Upper lobe of right lung (tissue), 1 donor: Measurements from ENCODE around the gene PRAMEF33. TPM values are rescaled to one million over a fixed set of nuclear protein-coding genes. Genes with fewer than 3 reads are reported as not detected.
"Not testable (repeated sequence)": the region's sequence is repeated elsewhere in the genome, so short reads cannot be mapped to it uniquely, and the experiment has no call there.

Experiments used
- ATAC-seq: fragments of 200-7000 bp; cut with Tn5 transposase; one replicate; pipeline ENCODE4 v1.9.1; 2020; ENCODE audit warnings: mild to moderate bottlenecking, moderate library complexity
- DNase-seq: peaks from one replicate; pipeline ENCODE4 v3.0.0-alpha.2; 2020
- H3K27ac ChIP-seq: fragments of 200-600 bp; one replicate; pipeline ENCODE4 v1.8.0; 2022
- H3K27me3 ChIP-seq: fragments of 200-600 bp; one replicate; pipeline ENCODE4 v1.8.0; 2022; ENCODE audit warnings: mild to moderate bottlenecking
- H3K36me3 ChIP-seq: fragments of 200-600 bp; one replicate; pipeline ENCODE4 v1.8.0; 2022
- H3K4me1 ChIP-seq: fragments of 200-600 bp; one replicate; pipeline ENCODE4 v1.8.0; 2022
- H3K4me3 ChIP-seq: fragments of 200-600 bp; one replicate; pipeline ENCODE4 v1.8.0; 2022; ENCODE audit warnings: mild to moderate bottlenecking
- H3K9me3 ChIP-seq: fragments of 200-600 bp; one replicate; pipeline ENCODE4 v1.8.0; 2022
- intact Hi-C: fragments of 100-400 bp; cut with DNase I; formaldehyde crosslinking; loops from one replicate; pipeline ENCODE4 v1.11.0; 2022
- long read RNA-seq: library from polyadenylated mRNA; unstranded; transcript quantifications from one replicate; pipeline ENCODE4 v2.0.0, GENCODE V29; 2021
- total RNA-seq: library from RNA; stranded (reverse); fragmentation: NEBNext Ultra II Directional; extraction: Animal tissue kit (Norgen Biotek cat#: 25700); gene quantifications from one replicate; pipeline ENCODE4 v1.2.1, GENCODE V29; 2021
- donor health status: DM: no; HTN: yes; CAD: no; lungs with severe emphysema.

PRAMEF33 gene
- not detected for total RNA-seq
- long read RNA-seq: 0 reads

DNA sequence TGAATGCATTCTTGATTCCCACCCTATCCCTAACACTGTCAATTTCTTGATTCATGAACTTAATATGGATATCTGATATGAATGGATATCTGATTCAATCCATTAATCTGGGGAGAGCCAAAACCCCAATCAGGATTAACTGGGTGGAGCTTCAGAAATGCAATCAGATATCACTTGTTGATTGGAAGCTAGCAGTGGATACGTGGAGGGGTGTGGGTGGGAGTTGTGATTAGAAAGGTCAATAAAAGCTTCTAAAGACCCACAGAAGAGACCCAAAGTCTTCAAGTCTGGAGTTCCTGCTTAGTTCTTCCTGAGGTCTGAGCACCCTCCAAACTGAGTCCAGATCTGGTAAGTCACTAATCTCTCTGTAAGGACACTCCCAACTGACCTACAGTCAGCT lies at the start of gene PRAMEF33:
PRAMEF33 (plus strand) TSS at position 301 of the 400 bp plus-strand sequence. CDS start 2,416 bp downstream, outside the sequence.
- not testable (repeated sequence) for ATAC-seq, DNase-seq, H3K4me1 ChIP-seq

GRCh38 chr1:13253898-13254297 lies 49.4 kb upstream of the PRAMEF33 start, which contains the start of gene PRAMEF5:
Gene PRAMEF5 (plus strand): TSS chr1:13254198. CDS start chr1:13259269, 5,071 bp downstream.
- intact Hi-C loops, H3K27me3 ChIP-seq, ATAC-seq, H3K27ac ChIP-seq, H3K4me3 ChIP-seq, DNase-seq, H3K9me3 ChIP-seq, H3K4me1 ChIP-seq, H3K36me3 ChIP-seq: not testable (repeated sequence)

More for the DNA sequence above, at the start of gene PRAMEF33:
- H3K27ac ChIP-seq, H3K4me3 ChIP-seq, intact Hi-C loops, H3K27me3 ChIP-seq, H3K9me3 ChIP-seq, H3K36me3 ChIP-seq: not testable (repeated sequence)

- H3K4me1 ChIP-seq, intact Hi-C loops, DNase-seq, H3K27ac ChIP-seq, H3K27me3 ChIP-seq, H3K36me3 ChIP-seq, ATAC-seq, H3K4me3 ChIP-seq, H3K9me3 ChIP-seq: not testable (repeated sequence)
Observed at GRCh38 chr1:13265124-13265523, 38.2 kb upstream of the PRAMEF33 start.

DNA sequence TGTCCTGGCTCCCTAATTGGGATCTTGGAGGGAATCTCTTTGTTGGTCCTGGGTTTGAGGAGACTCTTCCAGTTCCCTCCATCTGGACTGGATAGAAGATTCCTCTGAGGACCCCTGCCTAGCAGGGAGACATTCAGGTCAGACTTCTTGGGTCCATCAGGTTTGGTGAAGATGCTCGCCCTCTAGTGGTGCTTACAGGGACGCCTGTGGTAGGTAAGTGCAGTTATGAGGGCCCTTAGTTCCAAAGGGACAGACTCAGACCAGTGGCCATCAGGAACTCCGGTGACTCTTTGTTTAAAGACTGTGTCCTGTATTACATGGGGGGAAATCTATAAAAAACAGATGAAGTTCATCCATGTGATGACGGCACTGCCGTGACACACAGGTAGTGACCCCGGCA lies 26.3 kb upstream of the PRAMEF33 start:
- H3K27me3 ChIP-seq, H3K4me1 ChIP-seq, H3K4me3 ChIP-seq, H3K36me3 ChIP-seq, H3K9me3 ChIP-seq, intact Hi-C loops, H3K27ac ChIP-seq, DNase-seq: not testable (repeated sequence)
- peak; percentile 55 for ATAC-seq

DNA sequence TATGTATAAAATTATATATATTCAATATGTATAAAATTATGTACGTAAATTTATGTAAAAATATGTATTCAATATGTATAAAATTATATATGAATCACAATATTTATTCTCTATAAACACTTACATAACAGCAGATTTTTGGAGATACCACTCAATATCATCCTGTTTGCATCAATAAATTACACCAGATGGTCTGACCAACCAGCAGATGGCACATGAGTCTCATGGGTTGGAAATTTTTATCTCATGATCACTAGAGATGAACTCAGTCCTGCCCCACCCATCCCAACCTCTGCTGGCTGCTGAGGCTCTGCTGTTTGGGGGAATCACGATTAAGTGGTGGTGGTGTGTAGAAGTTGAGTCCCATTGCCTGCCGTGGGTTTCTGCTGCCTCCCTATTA lies 23.7 kb upstream of the PRAMEF33 start:
- H3K4me3 ChIP-seq, H3K4me1 ChIP-seq, ATAC-seq, H3K27me3 ChIP-seq, H3K9me3 ChIP-seq, H3K27ac ChIP-seq, DNase-seq, H3K36me3 ChIP-seq, intact Hi-C loops: not testable (repeated sequence)

GRCh38 chr1:13285037-13285436 lies 18.3 kb upstream of the PRAMEF33 start, which contains the start of gene PRAMEF8:
Gene PRAMEF8 (minus strand): TSS chr1:13285137. CDS start chr1:13284091, 1,046 bp downstream.
- H3K27me3 ChIP-seq, H3K9me3 ChIP-seq, H3K4me3 ChIP-seq, H3K27ac ChIP-seq, ATAC-seq, H3K4me1 ChIP-seq, DNase-seq, H3K36me3 ChIP-seq, intact Hi-C loops: not testable (repeated sequence)

DNA sequence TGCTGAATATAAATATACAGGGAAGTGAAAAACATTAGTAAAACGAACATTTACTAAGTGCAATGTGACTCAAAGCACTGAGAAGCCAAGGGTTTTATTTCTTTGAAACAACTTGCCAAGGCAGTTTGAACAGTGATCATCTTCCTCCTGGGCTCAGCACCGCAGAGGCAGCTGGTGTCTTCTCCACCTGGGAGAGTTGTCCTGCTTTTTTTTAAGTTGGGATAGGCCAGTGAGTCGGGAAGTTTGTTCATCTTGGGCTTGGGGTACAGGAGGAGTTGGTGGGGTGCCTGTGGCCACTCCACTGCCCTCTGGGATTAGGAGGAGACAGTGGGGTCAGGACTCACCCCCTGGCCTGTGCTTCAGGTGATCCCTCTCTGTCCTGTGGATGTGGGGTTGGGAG lies 14.3 kb upstream of the PRAMEF33 start:
- H3K36me3 ChIP-seq, H3K9me3 ChIP-seq, ATAC-seq, intact Hi-C loops, H3K27me3 ChIP-seq, H3K4me1 ChIP-seq, H3K4me3 ChIP-seq, H3K27ac ChIP-seq, DNase-seq: not testable (repeated sequence)

DNA sequence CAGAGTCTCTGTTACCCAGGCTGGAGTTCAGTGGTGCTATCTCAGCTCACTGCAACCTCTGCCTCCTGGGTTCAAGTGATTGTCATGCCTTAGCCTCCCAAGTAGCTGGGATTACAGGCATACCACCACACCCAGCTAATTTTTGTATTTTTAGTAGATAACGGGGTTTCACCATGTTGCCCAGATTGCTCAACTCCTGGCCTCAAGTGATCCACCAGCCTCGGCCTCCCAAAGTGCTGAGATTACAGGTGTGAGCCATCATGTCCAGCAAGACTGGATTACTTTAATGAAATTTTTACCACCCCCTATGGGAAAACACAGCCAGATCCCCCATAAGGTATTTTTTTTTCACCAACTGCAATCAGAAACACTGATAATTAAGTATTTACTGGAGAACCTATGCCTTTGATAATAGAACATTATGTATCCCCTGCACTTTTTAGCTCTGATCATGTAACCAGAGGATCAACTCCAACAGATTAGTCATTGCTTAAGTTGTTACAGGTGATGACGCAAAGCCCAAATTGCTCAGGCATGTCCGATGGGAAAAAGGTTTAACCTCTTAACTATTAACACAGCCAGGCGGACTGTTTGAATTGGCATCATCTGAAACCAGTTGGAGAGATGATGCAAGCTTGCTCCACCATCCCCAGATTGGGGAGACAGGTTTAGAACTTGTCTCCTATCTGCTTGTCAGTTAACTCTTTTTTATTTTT lies 6.0 kb upstream of the PRAMEF33 start:
- H3K27me3 ChIP-seq, DNase-seq, H3K9me3 ChIP-seq, intact Hi-C loops, H3K36me3 ChIP-seq, ATAC-seq, H3K4me1 ChIP-seq, H3K4me3 ChIP-seq, H3K27ac ChIP-seq: not testable (repeated sequence)

DNA sequence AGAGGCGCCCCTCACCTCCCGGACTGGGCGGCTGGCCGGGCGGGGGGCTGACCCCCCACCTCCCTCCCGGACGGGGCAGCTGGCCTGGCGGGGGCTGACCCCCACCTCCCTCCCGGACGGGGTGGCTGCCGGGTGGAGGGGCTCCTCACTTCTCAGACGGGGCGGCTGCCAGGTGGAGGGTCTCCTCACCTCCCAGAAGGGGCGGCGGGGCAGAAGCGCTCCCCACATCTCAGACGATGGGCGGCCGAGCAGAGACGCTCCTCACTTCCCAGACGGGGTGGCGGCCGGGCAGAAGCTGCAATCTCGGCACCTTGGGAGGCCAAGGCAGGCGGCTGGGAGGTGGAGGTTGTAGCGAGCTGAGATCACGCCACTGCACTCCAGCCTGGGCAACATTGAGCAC lies 4.6 kb upstream of the PRAMEF33 start:
- H3K4me1 ChIP-seq, H3K9me3 ChIP-seq, H3K27ac ChIP-seq, H3K4me3 ChIP-seq, ATAC-seq, H3K27me3 ChIP-seq, H3K36me3 ChIP-seq, DNase-seq, intact Hi-C loops: not testable (repeated sequence)

GRCh38 chr1:13302197-13302596 lies 1.1 kb upstream of the PRAMEF33 start:
- H3K27me3 ChIP-seq, H3K4me1 ChIP-seq, intact Hi-C loops, H3K27ac ChIP-seq, ATAC-seq, DNase-seq, H3K4me3 ChIP-seq, H3K9me3 ChIP-seq, H3K36me3 ChIP-seq: not testable (repeated sequence)

DNA sequence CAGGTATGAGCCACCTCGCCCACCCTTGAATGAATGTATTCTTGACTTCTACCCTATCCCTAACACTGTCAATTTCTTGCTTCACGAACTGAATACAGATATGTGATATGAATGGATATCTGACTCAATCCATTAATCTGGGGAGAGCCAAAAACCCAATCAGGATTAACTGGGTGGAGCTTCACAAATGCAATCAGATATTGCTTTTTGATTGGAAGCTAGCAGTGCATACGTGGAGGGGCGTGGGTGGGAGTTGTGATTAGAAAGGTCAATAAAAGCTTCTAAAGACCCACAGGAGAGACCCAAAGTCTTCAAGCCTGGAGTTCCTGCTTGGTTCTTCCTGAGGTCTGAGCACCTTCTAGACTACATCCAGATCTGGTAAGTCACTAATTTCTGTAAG lies 11.9 kb downstream of the PRAMEF33 start, which contains the start of gene PRAMEF15:
PRAMEF15 (plus strand) TSS at position 301 of the 400 bp plus-strand sequence. CDS start 2,827 bp downstream, outside the sequence.
- H3K4me3 ChIP-seq, H3K27ac ChIP-seq, DNase-seq, H3K4me1 ChIP-seq, H3K27me3 ChIP-seq, intact Hi-C loops, ATAC-seq, H3K9me3 ChIP-seq, H3K36me3 ChIP-seq: not testable (repeated sequence)

- intact Hi-C loops, ATAC-seq, H3K27me3 ChIP-seq, H3K9me3 ChIP-seq, H3K27ac ChIP-seq, H3K36me3 ChIP-seq, H3K4me3 ChIP-seq, H3K4me1 ChIP-seq, DNase-seq: not testable (repeated sequence)
Observed at GRCh38 chr1:13342496-13342895, 39.2 kb downstream of the PRAMEF33 start.

GRCh38 chr1:13347034-13347433 lies 43.7 kb downstream of the PRAMEF33 start, which contains the start of gene PRAMEF14:
Gene PRAMEF14 (minus strand): TSS chr1:13347134. CDS start chr1:13345314, 1,820 bp downstream.
- intact Hi-C loops, H3K4me3 ChIP-seq, DNase-seq, H3K36me3 ChIP-seq, H3K27me3 ChIP-seq, H3K27ac ChIP-seq, ATAC-seq, H3K9me3 ChIP-seq, H3K4me1 ChIP-seq: not testable (repeated sequence)

GRCh38 chr1:13353476-13353875 lies 50.1 kb downstream of the PRAMEF33 start:
- H3K27ac ChIP-seq, H3K4me3 ChIP-seq, H3K27me3 ChIP-seq, H3K4me1 ChIP-seq, H3K36me3 ChIP-seq, DNase-seq, H3K9me3 ChIP-seq, ATAC-seq, intact Hi-C loops: not testable (repeated sequence)
